Esophagus muscularis mucosa (tissue), 4 donors: ENCODE data around the gene ARHGAP24.

ENCODE experiments used
- CTCF ChIP-seq, 3 experiments: fragments of 200-600 bp in 2 of 3; fragments of 450-650 bp in 1 of 3; sonication (generic) in 2 of 3; IDR thresholded peaks; one replicate each; pipeline ENCODE4 v1.5.1; 2017 to 2019; ENCODE audit warnings: antibody characterized with exemption in 3 of 3, mild to moderate bottlenecking in 2 of 3, moderate library complexity in 1 of 3
- EP300 ChIP-seq: sonication (generic); formaldehyde crosslinking; IDR thresholded peaks from one replicate; pipeline ENCODE4 v1.6.1; 2017; ENCODE audit warnings: antibody characterized with exemption
- POLR2A ChIP-seq: fragments of 450-650 bp; IDR thresholded peaks from one replicate; pipeline ENCODE4 v1.6.1; 2017; ENCODE audit warnings: antibody characterized with exemption, moderate library complexity, mild to moderate bottlenecking, low read depth

DNA sequence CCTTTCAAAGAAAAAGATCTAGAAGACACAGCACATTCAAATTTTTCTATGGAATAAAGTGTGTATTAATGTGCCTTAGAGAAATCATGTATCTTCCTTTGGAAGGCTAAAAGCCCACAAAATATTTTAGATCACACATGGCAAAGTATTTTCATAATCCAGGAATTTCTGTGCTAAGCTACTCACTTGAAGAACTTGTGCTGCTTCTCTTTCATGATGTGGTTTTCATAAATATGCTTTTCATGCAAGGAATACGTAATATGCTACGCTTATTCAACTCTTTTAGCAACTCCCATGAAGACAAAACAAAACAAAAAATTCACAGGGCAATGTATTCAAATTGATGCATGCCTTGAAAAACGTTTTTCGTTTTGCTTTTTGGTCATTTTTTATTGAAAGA, 125.6 kb downstream of the ARHGAP24 start:
- TF ChIP-seq CTCF (IDR thresholded peaks at IDR 0.05) (no peak), POLR2A (no peak), EP300 (no peak)
